Fibroblast of lung (primary cell): ENCODE data around the gene ARHGAP45.

Experiments
- EZH2 ChIP-seq: IDR thresholded peaks from 2 replicates; pipeline ENCODE4 v1.5.1; 2012; ENCODE audit warnings: low read length, control low read depth, mild to moderate bottlenecking; ENCODE audit errors: missing control alignments
- TF ChIP-seq, protein P1 (sequence below), 2 donors: IDR thresholded peaks in 1 of 2; conservative IDR thresholded peaks in 1 of 2; 1 replicate in 1 of 2; 2 replicates in 1 of 2; pipeline ENCODE4 v1.5.1; 2011 to 2012; ENCODE audit warnings: low read length in 2 of 2, control low read depth in 1 of 2, inconsistent platforms in 1 of 2, low read depth in 1 of 2, mild to moderate bottlenecking in 1 of 2

DNA sequence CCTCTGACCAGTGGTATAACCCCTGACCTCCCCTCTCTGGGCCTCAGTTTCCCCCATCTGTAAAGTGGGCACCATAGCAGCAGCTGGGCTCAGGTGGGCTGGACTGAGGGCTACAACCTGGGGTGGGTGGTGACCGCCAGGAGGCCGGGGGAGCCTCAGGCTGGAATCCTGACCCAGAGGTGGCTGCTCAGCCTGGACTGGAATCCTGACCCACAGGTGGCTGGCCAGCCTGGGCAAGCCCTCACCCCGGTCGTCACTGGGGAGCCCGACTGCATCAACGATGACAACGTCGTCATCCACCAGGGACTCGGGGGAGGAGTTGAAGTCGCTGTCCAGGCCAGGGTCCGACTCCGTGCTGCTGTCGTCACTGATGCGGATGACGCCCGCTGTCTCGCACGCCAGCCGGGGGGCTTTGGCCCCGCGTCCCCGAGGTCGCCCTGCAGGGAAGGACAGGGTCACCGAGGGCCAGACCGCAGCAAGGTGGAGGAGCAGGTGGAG lies 47.1 kb downstream of the ARHGAP45 start:
- TF ChIP-seq, protein P1, sequence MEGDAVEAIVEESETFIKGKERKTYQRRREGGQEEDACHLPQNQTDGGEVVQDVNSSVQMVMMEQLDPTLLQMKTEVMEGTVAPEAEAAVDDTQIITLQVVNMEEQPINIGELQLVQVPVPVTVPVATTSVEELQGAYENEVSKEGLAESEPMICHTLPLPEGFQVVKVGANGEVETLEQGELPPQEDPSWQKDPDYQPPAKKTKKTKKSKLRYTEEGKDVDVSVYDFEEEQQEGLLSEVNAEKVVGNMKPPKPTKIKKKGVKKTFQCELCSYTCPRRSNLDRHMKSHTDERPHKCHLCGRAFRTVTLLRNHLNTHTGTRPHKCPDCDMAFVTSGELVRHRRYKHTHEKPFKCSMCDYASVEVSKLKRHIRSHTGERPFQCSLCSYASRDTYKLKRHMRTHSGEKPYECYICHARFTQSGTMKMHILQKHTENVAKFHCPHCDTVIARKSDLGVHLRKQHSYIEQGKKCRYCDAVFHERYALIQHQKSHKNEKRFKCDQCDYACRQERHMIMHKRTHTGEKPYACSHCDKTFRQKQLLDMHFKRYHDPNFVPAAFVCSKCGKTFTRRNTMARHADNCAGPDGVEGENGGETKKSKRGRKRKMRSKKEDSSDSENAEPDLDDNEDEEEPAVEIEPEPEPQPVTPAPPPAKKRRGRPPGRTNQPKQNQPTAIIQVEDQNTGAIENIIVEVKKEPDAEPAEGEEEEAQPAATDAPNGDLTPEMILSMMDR (conservative IDR thresholded peaks at IDR 0.05 in 1 of 2, IDR thresholded peaks at IDR 0.05 in 1 of 2; ENCODE audit: low read depth in 1 of 2, low read length in 2 of 2) = no peak
- no peak for TF ChIP-seq EZH2
